Transverse colon (tissue), 4 donors: ENCODE measurements around the gene TC2N.

Experiments used
- CTCF ChIP-seq, 5 experiments: fragments of 200-600 bp in 3 of 5; fragments of 450-650 bp in 2 of 5; sonication (generic) in 3 of 5; IDR thresholded peaks; 1 replicate in 2 of 5; 2 replicates in 3 of 5; pipeline ENCODE4 v1.5.1; 2016 to 2017; ENCODE audit warnings: antibody characterized with exemption in 5 of 5, inconsistent platforms in 3 of 5, mild to moderate bottlenecking in 2 of 5, moderate library complexity in 1 of 5
- EP300 ChIP-seq: sonication (generic); formaldehyde crosslinking; IDR thresholded peaks from one replicate; pipeline ENCODE4 v1.6.1; 2017; ENCODE audit warnings: antibody characterized with exemption, low read depth
- POLR2A ChIP-seq: fragments of 450-650 bp; IDR thresholded peaks from one replicate; pipeline ENCODE4 v1.6.1; 2016; ENCODE audit warnings: antibody characterized with exemption, mild to moderate bottlenecking, moderate library complexity
- POLR2AphosphoS5 ChIP-seq, 3 donors: sonication (generic); formaldehyde crosslinking; IDR thresholded peaks; one replicate each; pipeline ENCODE4 v1.6.1; 2016; ENCODE audit warnings: antibody characterized with exemption in 3 of 3

- TF ChIP-seq CTCF (IDR thresholded peaks at IDR 0.05) (no peak), POLR2AphosphoS5 (IDR thresholded peaks at IDR 0.05) (no peak), EP300 (no peak), POLR2A (no peak)
Measured at GRCh38 chr14:91903070-91903469, 35.7 kb upstream of the TC2N start.
